AG10803 (cell line): ENCODE measurements around the gene NECAB3.
"Not testable (repeated sequence)": the region's sequence is repeated elsewhere in the genome, so short reads cannot be mapped to it uniquely, and the experiment has no call there.

ENCODE experiments used
- DNase-seq: peaks from one replicate; pipeline ENCODE4 v3.0.0; 2010; ENCODE audit warnings: low read depth
- H3K4me3 ChIP-seq: 2 replicates; pipeline ENCODE4 v1.5.1; 2011; ENCODE audit warnings: mild to moderate bottlenecking, low read length, control low read depth
- TF ChIP-seq, protein P1 (sequence below): conservative IDR thresholded peaks from 2 replicates; pipeline ENCODE4 v1.5.1; 2011; ENCODE audit warnings: mild to moderate bottlenecking, low read length, control low read depth, inconsistent platforms

NECAB3 gene

DNA sequence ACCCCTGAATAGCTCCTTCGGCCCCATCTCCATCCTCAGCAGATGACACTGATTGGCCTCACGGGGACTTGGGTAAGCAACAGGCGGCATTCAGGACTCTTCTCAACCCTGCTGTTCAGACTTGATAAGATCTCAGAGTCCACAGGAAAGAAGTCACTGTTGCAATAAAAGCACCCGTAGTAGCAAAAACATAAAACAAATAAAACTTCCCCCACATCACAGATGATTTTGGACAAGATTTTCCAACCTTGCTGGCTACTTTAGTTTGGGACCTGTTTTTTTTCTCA lies 29.2 kb downstream of the NECAB3 start:
- TF ChIP-seq, protein P1, sequence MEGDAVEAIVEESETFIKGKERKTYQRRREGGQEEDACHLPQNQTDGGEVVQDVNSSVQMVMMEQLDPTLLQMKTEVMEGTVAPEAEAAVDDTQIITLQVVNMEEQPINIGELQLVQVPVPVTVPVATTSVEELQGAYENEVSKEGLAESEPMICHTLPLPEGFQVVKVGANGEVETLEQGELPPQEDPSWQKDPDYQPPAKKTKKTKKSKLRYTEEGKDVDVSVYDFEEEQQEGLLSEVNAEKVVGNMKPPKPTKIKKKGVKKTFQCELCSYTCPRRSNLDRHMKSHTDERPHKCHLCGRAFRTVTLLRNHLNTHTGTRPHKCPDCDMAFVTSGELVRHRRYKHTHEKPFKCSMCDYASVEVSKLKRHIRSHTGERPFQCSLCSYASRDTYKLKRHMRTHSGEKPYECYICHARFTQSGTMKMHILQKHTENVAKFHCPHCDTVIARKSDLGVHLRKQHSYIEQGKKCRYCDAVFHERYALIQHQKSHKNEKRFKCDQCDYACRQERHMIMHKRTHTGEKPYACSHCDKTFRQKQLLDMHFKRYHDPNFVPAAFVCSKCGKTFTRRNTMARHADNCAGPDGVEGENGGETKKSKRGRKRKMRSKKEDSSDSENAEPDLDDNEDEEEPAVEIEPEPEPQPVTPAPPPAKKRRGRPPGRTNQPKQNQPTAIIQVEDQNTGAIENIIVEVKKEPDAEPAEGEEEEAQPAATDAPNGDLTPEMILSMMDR, result no peak
- no peak for DNase-seq
- H3K4me3 ChIP-seq, result no peak overlapping the region

DNA sequence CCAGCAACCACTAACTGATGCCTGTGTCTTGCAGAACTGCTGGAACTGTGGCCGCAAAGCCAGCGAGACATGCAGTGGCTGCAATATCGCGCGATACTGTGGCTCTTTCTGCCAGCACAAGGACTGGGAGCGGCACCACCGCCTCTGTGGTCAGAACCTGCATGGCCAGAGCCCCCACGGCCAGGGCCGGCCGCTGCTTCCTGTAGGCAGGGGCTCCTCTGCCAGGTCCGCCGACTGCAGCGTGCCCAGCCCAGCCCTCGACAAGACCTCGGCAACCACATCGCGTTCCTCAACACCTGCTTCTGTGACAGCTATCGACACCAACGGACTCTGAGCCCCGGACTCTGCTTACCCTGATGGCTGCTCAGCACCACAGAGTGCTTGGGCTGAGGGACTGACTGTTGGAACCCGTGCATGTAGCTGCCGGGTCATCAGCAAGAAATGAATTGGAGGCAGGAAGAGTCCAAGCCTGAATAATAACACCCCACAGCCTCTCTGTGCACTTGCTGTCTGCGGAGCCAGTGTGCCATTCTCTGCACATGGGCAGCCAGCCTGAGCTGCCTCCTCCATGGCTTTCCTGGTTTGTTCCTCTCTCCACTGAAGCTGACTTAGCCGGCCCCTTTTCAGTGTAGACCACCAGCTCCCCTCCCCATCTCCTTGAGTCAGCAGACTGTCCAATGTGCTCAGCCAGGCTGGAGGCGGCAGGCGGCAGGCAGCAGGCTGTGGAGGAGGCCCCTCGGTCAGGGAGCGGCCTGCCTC lies 29.7 kb downstream of the NECAB3 start:
- no peak for DNase-seq
- no peak overlapping the region for H3K4me3 ChIP-seq
- TF ChIP-seq, protein P1, result no peak

DNA sequence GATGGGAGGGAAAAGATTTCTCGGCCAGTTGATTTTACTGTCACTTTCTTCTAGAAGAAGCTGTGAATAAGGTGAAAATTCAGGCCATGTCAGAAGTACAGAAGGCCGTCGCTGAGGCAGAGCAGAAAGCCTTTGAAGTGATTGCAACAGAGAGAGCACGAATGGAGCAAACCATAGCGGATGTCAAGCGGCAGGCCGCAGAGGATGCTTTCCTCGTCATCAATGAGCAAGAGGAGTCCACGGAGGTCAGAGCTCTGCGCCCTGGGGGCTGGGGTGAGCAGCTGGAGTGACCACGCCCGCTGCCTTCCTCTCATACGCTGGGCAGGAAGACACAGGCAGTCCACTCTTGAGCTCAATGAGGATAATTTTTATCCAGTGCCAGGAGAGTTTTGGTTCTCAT lies 33.9 kb downstream of the NECAB3 start:
- H3K4me3 ChIP-seq, result no peak overlapping the region
- DNase-seq, result no peak
- TF ChIP-seq, protein P1, result no peak

DNA sequence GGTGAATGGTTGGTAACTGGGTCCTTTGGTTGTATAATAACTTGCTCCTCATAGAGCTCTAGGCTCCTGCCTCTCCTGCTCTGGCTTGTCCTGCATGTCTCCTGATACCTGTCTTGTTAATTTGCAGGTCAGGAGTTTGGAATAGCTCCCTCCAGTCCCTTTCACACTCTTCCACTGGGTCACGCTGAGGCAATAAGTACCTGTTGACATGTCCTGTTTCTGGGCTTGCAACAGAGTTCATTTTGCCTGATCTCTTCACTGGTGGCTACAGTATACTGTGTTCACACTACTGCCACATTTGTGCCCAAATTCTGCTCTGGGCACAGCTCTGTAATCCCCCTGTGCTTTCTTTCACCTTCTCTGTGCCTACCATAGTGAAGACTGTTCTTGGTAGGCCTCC lies 37.5 kb downstream of the NECAB3 start:
- DNase-seq, result no peak
- TF ChIP-seq, protein P1, result no peak
- no peak overlapping the region for H3K4me3 ChIP-seq

DNA sequence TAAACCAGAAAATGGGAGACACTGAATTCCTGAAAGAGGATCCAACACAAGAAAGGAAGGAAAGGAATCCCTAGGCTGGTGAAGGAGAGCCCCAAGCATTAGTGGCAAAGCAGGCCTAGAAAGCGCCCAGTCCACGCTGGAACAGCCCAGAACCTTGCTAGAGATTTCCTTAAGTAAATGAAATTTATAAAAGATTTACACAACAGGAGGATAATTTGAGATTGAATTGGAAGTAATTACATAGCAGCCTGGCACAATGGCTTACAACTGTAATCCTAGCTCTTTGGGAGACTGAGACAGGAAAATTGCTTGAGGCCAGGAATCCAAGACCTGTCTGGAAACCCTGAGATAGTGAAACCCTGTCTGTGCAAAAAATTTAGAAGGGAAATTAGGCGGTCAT lies 38.9 kb downstream of the NECAB3 start:
- TF ChIP-seq, protein P1, result no peak

DNA sequence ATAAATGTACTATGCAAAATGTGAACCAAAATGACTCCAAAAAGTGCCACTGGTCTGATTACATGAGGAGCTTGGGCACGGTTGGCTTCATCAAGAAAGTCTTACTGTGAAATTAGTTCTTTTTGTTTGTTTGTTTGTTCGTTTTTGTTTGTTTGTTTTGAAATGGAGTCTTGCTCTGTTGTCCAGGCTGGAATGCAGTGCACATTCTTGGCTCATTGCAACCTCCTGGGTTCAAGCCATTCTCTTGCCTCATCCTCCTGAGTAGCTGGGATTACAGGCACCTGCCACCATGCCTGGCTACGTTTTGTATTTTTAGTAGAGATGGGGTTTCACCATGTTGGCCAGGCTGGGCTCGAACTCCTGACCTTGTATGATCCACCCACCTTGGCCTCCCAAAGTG lies 42.3 kb downstream of the NECAB3 start:
- DNase-seq, H3K4me3 ChIP-seq: not testable (repeated sequence)

More for the DNA sequence above, 38.9 kb downstream of the NECAB3 start:
- H3K4me3 ChIP-seq, result no peak overlapping the region
- DNase-seq, result no peak

DNA sequence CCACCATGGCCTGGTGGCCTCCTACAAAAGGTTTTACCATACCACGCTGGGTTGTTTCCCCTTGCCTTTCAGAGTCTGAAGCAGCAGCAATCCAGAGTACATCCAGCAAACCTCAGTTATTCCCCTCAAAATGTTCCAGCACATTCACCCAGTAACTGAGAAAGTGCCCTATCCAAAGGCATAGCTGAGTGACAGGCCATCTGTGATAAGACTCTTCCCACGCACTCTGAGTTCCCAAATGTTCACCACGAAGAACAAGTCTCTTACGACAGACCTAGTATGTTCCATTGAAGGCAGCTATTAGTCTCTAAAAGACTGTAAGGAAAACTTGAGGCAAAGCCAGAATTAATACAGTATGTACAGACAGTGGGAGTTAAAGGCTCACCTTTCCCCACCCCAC lies 43.7 kb downstream of the NECAB3 start:
- no peak overlapping the region for H3K4me3 ChIP-seq
- TF ChIP-seq, protein P1, result no peak
- DNase-seq, result no peak

DNA sequence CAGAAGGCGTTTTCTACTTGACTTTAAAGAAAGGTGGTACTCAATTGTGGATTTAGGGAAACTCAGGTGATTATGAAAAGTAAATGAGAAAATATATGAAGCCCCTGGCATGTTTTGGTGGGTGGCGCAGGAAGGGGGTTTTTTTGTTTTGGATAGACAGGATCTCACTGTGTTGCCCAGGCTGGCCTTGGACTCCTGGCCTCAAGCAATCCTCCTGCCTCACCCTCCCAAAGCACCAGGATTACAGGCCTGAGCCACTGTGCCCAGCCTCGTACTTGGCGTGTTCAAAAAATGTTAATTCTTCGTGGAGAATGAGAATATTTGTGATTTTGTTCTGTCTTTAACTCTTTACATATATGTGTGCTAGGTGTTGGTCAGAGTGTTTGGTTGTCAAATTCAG lies 44.2 kb downstream of the NECAB3 start:
- H3K4me3 ChIP-seq, result no peak overlapping the region
- TF ChIP-seq, protein P1, result no peak
- no peak for DNase-seq
